Thyroid gland (tissue), 4 donors: Measurements from ENCODE around the gene ARL4A.

Experiments used
- CTCF ChIP-seq, 6 experiments: fragments of 200-600 bp in 3 of 6; fragments of 450-650 bp in 3 of 6; sonication (generic) in 3 of 6; IDR thresholded peaks; one replicate each; pipeline ENCODE4 v1.5.1; 2016 to 2019; ENCODE audit warnings: antibody characterized with exemption in 6 of 6, mild to moderate bottlenecking in 2 of 6, inconsistent platforms in 1 of 6, moderate library complexity in 1 of 6
- POLR2A ChIP-seq, 2 donors: fragments of 450-650 bp; IDR thresholded peaks; one replicate each; pipeline ENCODE4 v1.6.1; 2017; ENCODE audit warnings: antibody characterized with exemption in 2 of 2, mild to moderate bottlenecking in 2 of 2, moderate library complexity in 1 of 2

GRCh38 chr7:12641196-12641595, 46.2 kb upstream of the ARL4A start:
- TF ChIP-seq CTCF (IDR thresholded peaks at IDR 0.05) (no peak), POLR2A (IDR thresholded peaks at IDR 0.05) (no peak)
